HepG2 (cell line): ENCODE results near the gene SIAH2. TPM values are rescaled to one million over a fixed set of nuclear protein-coding genes. Genes with fewer than 3 reads are reported as not detected.

Experiments
- EP300 ChIP-seq, 3 experiments: sonication (generic) in 1 of 3; formaldehyde crosslinking in 1 of 3; IDR thresholded peaks; 2 replicates each; pipeline versions ENCODE4 v1.5.1 to v1.6.1; 2011 to 2020; ENCODE audit warnings: low read depth in 2 of 3, low read length in 2 of 3, borderline replicate concordance in 1 of 3, improper control_type of control experiment in 1 of 3, mild to moderate bottlenecking in 1 of 3, missing genetic modification reagents in 1 of 3, moderate library complexity in 1 of 3
- FOSL2 ChIP-seq: sonication (generic); formaldehyde crosslinking; IDR thresholded peaks from 2 replicates; pipeline ENCODE4 v1.4.0; 2020; ENCODE audit warnings: missing genetic modification reagents
- FOXA3 ChIP-seq: IDR thresholded peaks from 2 replicates; pipeline ENCODE4 v1.6.1; 2016; ENCODE audit warnings: missing genetic modification reagents, missing compliant biosample characterization
- GMEB1 ChIP-seq: sonication (generic); formaldehyde crosslinking; IDR thresholded peaks from 2 replicates; pipeline ENCODE4 v1.5.1; 2020; ENCODE audit warnings: missing genetic modification reagents, mild to moderate bottlenecking, borderline replicate concordance
- KDM3A ChIP-seq: IDR thresholded peaks from 2 replicates; pipeline ENCODE4 v1.6.1; 2018; ENCODE audit warnings: low read depth, missing compliant biosample characterization
- NFKBIZ ChIP-seq: IDR thresholded peaks from 2 replicates; pipeline ENCODE4 v1.6.1; 2018; ENCODE audit warnings: missing genetic modification reagents, missing compliant biosample characterization
- SALL1 ChIP-seq: sonication (generic); formaldehyde crosslinking; IDR thresholded peaks from 2 replicates; pipeline ENCODE4 v1.8.0; 2022; ENCODE audit warnings: mild to moderate bottlenecking, missing genetic modification reagents
- SMAD3 ChIP-seq: sonication (generic); formaldehyde crosslinking; IDR thresholded peaks from 2 replicates; pipeline ENCODE4 v1.4.0; 2020; ENCODE audit warnings: missing genetic modification reagents
- TBL1XR1 ChIP-seq: fragments of 150-350 bp; IDR thresholded peaks from 2 replicates; pipeline ENCODE4 v1.6.1; 2014; ENCODE audit warnings: borderline replicate concordance, low read length; ENCODE audit not compliant: partially characterized antibody
- TEAD3 ChIP-seq: optimal IDR thresholded peaks from 2 replicates; pipeline ENCODE3; 2016; ENCODE audit warnings: borderline replicate concordance
- ZNF263 ChIP-seq: sonication (generic); formaldehyde crosslinking; IDR thresholded peaks from 2 replicates; pipeline ENCODE4 v1.4.0; 2020; ENCODE audit warnings: missing genetic modification reagents
- ZNF3 ChIP-seq: IDR thresholded peaks from 2 replicates; pipeline ENCODE4 v1.7.0; 2017; ENCODE audit warnings: inconsistent platforms
- ZNF329 ChIP-seq: sonication (generic); formaldehyde crosslinking; IDR thresholded peaks from 2 replicates; pipeline ENCODE4 v1.9.0; 2021; ENCODE audit warnings: low read depth, mild to moderate bottlenecking, missing genetic modification reagents
- ZNF441 ChIP-seq: sonication (generic); formaldehyde crosslinking; IDR thresholded peaks from 2 replicates; pipeline ENCODE4 v1.7.0; 2021; ENCODE audit warnings: missing genetic modification reagents, borderline replicate concordance
- polyA plus RNA-seq, 8 experiments: library from polyadenylated mRNA; depleted of rRNA in 3 of 8; stranded (reverse) in 7 of 8; unstranded in 1 of 8; fragments of >200 nt; fragmentation: Illumina TruSeq in 4 of 8; extraction: Trizol in 4 of 8; gene quantifications; 2 replicates each; pipeline versions ENCODE4 v1.2.1 to v1.2.3, GENCODE V29; 2011 to 2016; ENCODE audit warnings: low read depth in 4 of 8, missing spikeins in 1 of 8, mixed read lengths in 1 of 8; ENCODE audit not compliant: insufficient read depth in 1 of 8
- total RNA-seq, 5 experiments: library from RNA; depleted of rRNA; stranded (reverse); fragments of >200 nt; fragmentation: Illumina TruSeq; extraction: Trizol; gene quantifications; 2 replicates each; pipeline ENCODE4 v1.2.3, GENCODE V29; 2016; ENCODE audit warnings: low read depth in 1 of 5
- TF ChIP-seq, protein P1 (sequence below): sonication (generic); formaldehyde crosslinking; IDR thresholded peaks from 2 replicates; pipeline ENCODE4 v1.9.0; 2022; ENCODE audit warnings: missing genetic modification reagents, mild to moderate bottlenecking, borderline replicate concordance
- TF ChIP-seq, protein P2 (sequence below): IDR thresholded peaks from 2 replicates; pipeline ENCODE4 v1.4.0; 2020; ENCODE audit warnings: mild to moderate bottlenecking, missing genetic modification reagents
- TF ChIP-seq, protein P3 (sequence below): sonication (generic); formaldehyde crosslinking; IDR thresholded peaks from 2 replicates; pipeline ENCODE4 v1.4.0; 2020; ENCODE audit warnings: missing genetic modification reagents, mild to moderate bottlenecking, borderline replicate concordance

The SIAH2 gene
- total and polyA plus RNA-seq, 2 of the 13 experiments (the other 11 are each of a cell fraction or from before 2014, with no cell fraction given), result 71.8 to 117 TPM

GRCh38 chr3:150733936-150734794 lies 28.8 kb downstream of the SIAH2 start (continued):
- TF ChIP-seq GMEB1 (CRISPR knock-in tag) (0 out of 2 replicates have a peak, but pooled peaks have one; percentile 37), TEAD3 (CRISPR knock-in tag) (peak; percentile 63), EP300 (IDR thresholded peaks at IDR 0.05; ENCODE audit: low read depth in 2 of 2, low read length in 2 of 2) (peak; percentile 7 to 73; a peak in 3 of 4 replicates), EP300 (CRISPR knock-in tag; IDR thresholded peaks at IDR 0.05; ENCODE audit: borderline replicate concordance) (peak; percentile 83), FOXA3 (CRISPR knock-in tag) (peak; percentile 46; the same call in 1 of the 2 replicates), TBL1XR1 (peak; percentile 32), ZNF441 (CRISPR knock-in tag) (no peak), KDM3A (CRISPR knock-in tag) (0 out of 2 replicates have a peak, but pooled peaks have one; percentile 17), SALL1 (CRISPR knock-in tag) (peak; percentile 59), ZNF329 (CRISPR knock-in tag) (no peak), ZNF263 (CRISPR knock-in tag) (no peak), ZNF3 (peak; percentile 64), FOSL2 (CRISPR knock-in tag) (peak; percentile 86), SMAD3 (peak; percentile 72), NFKBIZ (peak; percentile 63; the same call in 1 of the 2 replicates)
- TF ChIP-seq, protein P1, sequence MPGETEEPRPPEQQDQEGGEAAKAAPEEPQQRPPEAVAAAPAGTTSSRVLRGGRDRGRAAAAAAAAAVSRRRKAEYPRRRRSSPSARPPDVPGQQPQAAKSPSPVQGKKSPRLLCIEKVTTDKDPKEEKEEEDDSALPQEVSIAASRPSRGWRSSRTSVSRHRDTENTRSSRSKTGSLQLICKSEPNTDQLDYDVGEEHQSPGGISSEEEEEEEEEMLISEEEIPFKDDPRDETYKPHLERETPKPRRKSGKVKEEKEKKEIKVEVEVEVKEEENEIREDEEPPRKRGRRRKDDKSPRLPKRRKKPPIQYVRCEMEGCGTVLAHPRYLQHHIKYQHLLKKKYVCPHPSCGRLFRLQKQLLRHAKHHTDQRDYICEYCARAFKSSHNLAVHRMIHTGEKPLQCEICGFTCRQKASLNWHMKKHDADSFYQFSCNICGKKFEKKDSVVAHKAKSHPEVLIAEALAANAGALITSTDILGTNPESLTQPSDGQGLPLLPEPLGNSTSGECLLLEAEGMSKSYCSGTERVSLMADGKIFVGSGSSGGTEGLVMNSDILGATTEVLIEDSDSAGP (CRISPR knock-in tag), result peak; percentile 58; the same call in 1 of the 2 replicates
- TF ChIP-seq, protein P2, sequence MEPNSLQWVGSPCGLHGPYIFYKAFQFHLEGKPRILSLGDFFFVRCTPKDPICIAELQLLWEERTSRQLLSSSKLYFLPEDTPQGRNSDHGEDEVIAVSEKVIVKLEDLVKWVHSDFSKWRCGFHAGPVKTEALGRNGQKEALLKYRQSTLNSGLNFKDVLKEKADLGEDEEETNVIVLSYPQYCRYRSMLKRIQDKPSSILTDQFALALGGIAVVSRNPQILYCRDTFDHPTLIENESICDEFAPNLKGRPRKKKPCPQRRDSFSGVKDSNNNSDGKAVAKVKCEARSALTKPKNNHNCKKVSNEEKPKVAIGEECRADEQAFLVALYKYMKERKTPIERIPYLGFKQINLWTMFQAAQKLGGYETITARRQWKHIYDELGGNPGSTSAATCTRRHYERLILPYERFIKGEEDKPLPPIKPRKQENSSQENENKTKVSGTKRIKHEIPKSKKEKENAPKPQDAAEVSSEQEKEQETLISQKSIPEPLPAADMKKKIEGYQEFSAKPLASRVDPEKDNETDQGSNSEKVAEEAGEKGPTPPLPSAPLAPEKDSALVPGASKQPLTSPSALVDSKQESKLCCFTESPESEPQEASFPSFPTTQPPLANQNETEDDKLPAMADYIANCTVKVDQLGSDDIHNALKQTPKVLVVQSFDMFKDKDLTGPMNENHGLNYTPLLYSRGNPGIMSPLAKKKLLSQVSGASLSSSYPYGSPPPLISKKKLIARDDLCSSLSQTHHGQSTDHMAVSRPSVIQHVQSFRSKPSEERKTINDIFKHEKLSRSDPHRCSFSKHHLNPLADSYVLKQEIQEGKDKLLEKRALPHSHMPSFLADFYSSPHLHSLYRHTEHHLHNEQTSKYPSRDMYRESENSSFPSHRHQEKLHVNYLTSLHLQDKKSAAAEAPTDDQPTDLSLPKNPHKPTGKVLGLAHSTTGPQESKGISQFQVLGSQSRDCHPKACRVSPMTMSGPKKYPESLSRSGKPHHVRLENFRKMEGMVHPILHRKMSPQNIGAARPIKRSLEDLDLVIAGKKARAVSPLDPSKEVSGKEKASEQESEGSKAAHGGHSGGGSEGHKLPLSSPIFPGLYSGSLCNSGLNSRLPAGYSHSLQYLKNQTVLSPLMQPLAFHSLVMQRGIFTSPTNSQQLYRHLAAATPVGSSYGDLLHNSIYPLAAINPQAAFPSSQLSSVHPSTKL, result peak; percentile 75
- TF ChIP-seq, protein P3, sequence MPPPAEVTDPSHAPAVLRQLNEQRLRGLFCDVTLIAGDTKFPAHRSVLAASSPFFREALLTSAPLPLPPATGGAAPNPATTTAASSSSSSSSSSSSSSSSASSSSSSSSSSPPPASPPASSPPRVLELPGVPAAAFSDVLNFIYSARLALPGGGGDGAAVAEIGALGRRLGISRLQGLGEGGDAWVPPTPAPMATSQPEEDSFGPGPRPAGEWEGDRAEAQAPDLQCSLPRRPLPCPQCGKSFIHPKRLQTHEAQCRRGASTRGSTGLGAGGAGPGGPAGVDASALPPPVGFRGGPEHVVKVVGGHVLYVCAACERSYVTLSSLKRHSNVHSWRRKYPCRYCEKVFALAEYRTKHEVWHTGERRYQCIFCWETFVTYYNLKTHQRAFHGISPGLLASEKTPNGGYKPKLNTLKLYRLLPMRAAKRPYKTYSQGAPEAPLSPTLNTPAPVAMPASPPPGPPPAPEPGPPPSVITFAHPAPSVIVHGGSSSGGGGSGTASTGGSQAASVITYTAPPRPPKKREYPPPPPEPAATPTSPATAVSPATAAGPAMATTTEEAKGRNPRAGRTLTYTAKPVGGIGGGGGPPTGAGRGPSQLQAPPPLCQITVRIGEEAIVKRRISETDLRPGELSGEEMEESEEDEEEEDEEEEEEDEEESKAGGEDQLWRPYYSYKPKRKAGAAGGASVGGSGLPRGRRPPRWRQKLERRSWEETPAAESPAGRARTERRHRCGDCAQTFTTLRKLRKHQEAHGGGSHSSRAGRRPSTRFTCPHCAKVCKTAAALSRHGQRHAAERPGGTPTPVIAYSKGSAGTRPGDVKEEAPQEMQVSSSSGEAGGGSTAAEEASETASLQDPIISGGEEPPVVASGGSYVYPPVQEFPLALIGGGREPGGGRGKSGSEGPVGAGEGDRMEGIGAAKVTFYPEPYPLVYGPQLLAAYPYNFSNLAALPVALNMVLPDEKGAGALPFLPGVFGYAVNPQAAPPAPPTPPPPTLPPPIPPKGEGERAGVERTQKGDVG, result 0 out of 2 replicates have a peak, but pooled peaks have one; percentile 43
